Mesenchymal stem cell (in vitro differentiated cells and primary cell): Measurements from ENCODE around the gene LSM14A.
A peak's percentile ranks its signal among the peaks of the same experiment; 100 is the strongest.
"Not testable (repeated sequence)": the region's sequence is repeated elsewhere in the genome, so short reads cannot be mapped to it uniquely, and the experiment has no call there.

Experiments
- DNase-seq: peaks from one replicate; pipeline ENCODE4 v3.0.0-alpha.2; 2013
- H2AFZ ChIP-seq: one replicate; pipeline ENCODE4 v1.6.1; 2013; ENCODE audit warnings: low read depth, mild to moderate bottlenecking, control low read depth, inconsistent platforms, low read length, moderate library complexity
- H2AK5ac ChIP-seq: 2 replicates; pipeline ENCODE4 v1.6.1; 2013; ENCODE audit warnings: low read length, moderate library complexity, mild to moderate bottlenecking, inconsistent platforms; ENCODE audit not compliant: severe bottlenecking
- H2BK120ac ChIP-seq: one replicate; pipeline ENCODE4 v1.6.1; 2013; ENCODE audit warnings: low read depth, mild to moderate bottlenecking, inconsistent platforms, low read length, moderate library complexity
- H2BK12ac ChIP-seq, 2 experiments: one replicate each; pipeline ENCODE4 v1.6.1; 2013; ENCODE audit warnings: inconsistent platforms in 2 of 2, low read length in 2 of 2, mild to moderate bottlenecking in 2 of 2, moderate library complexity in 2 of 2, control low read depth in 1 of 2
- H2BK15ac ChIP-seq: one replicate; pipeline ENCODE4 v1.6.1; 2013; ENCODE audit warnings: mild to moderate bottlenecking, low read depth, inconsistent platforms; ENCODE audit not compliant: poor library complexity, severe bottlenecking
- H2BK5ac ChIP-seq: 2 replicates; pipeline ENCODE4 v1.6.1; 2013; ENCODE audit warnings: low read depth, mild to moderate bottlenecking, low read length, control low read depth, inconsistent platforms; ENCODE audit not compliant: poor library complexity, severe bottlenecking
- H3K14ac ChIP-seq, 2 experiments: one replicate each; pipeline ENCODE4 v1.6.1; 2013; ENCODE audit warnings: inconsistent platforms in 2 of 2, low read length in 2 of 2, control low read depth in 1 of 2, mild to moderate bottlenecking in 1 of 2, moderate library complexity in 1 of 2
- H3K18ac ChIP-seq, 2 experiments: one replicate each; pipeline ENCODE4 v1.6.1; 2013; ENCODE audit warnings: inconsistent platforms in 2 of 2, low read length in 2 of 2, control low read depth in 1 of 2, low read depth in 1 of 2, mild to moderate bottlenecking in 1 of 2
- H3K23ac ChIP-seq, 2 experiments: one replicate each; pipeline ENCODE4 v1.6.1; 2013; ENCODE audit warnings: inconsistent platforms in 2 of 2, low read length in 2 of 2, mild to moderate bottlenecking in 2 of 2, moderate library complexity in 2 of 2, control low read depth in 1 of 2
- H3K27ac ChIP-seq: 2 replicates; pipeline ENCODE4 v1.5.1; 2013; ENCODE audit warnings: mild to moderate bottlenecking, moderate library complexity, low read length, control low read depth, inconsistent platforms; ENCODE audit not compliant: poor library complexity, severe bottlenecking
- H3K27me3 ChIP-seq, 2 experiments: 2 replicates each; pipeline versions ENCODE4 v1.6.1 to v1.7.0; 2013; ENCODE audit warnings: low read length in 2 of 2, mild to moderate bottlenecking in 2 of 2, moderate library complexity in 2 of 2, control low read depth in 1 of 2, inconsistent platforms in 1 of 2; ENCODE audit not compliant: control insufficient read depth in 1 of 2, insufficient read depth in 1 of 2
- H3K36me3 ChIP-seq, 2 experiments: 2 replicates each; pipeline versions ENCODE4 v1.6.1 to v1.7.0; 2013; ENCODE audit warnings: low read length in 2 of 2, control low read depth in 1 of 2, inconsistent platforms in 1 of 2, low read depth in 1 of 2, mild to moderate bottlenecking in 1 of 2; ENCODE audit not compliant: insufficient read depth in 2 of 2, control insufficient read depth in 1 of 2
- H3K4ac ChIP-seq, 2 experiments: one replicate each; pipeline ENCODE4 v1.6.1; 2013; ENCODE audit warnings: inconsistent platforms in 2 of 2, low read length in 2 of 2, mild to moderate bottlenecking in 2 of 2, moderate library complexity in 2 of 2, control low read depth in 1 of 2, low read depth in 1 of 2
- H3K4me1 ChIP-seq: 2 replicates; pipeline ENCODE4 v1.6.1; 2013; ENCODE audit warnings: low read depth, low read length, control low read depth; ENCODE audit not compliant: control insufficient read depth, insufficient read depth
- H3K4me2 ChIP-seq: 2 replicates; pipeline ENCODE4 v1.6.1; 2013; ENCODE audit warnings: low read length, mild to moderate bottlenecking, inconsistent platforms; ENCODE audit not compliant: poor library complexity, severe bottlenecking
- H3K4me3 ChIP-seq, 2 experiments: 2 replicates each; pipeline versions ENCODE4 v1.5.1 to v1.7.0; 2013; ENCODE audit warnings: low read length in 2 of 2, mild to moderate bottlenecking in 2 of 2, control low read depth in 1 of 2, low read depth in 1 of 2; ENCODE audit not compliant: insufficient read depth in 1 of 2
- H3K79me1 ChIP-seq: replicated peaks from 2 replicates; pipeline ENCODE4 v1.6.1; 2013; ENCODE audit warnings: mild to moderate bottlenecking, control low read depth, low read length, inconsistent platforms; ENCODE audit not compliant: poor library complexity, severe bottlenecking
- H3K9ac ChIP-seq: 2 replicates; pipeline ENCODE4 v1.7.0; 2013; ENCODE audit warnings: mild to moderate bottlenecking, low read length, moderate library complexity
- H3K9me3 ChIP-seq: 2 replicates; pipeline ENCODE4 v1.7.0; 2013; ENCODE audit warnings: mild to moderate bottlenecking, low read length; ENCODE audit not compliant: control insufficient read depth
- H4K8ac ChIP-seq: one replicate; pipeline ENCODE4 v1.6.1; 2013; ENCODE audit warnings: inconsistent platforms, mild to moderate bottlenecking, low read length, moderate library complexity
- H4K91ac ChIP-seq: one replicate; pipeline ENCODE4 v1.6.1; 2013; ENCODE audit warnings: mild to moderate bottlenecking, low read length, inconsistent platforms
- WGBS: methylation state at CpG from one replicate; pipeline ENCODE4 v1.1.7; 2013; ENCODE audit warnings: mixed read lengths; 5-methylcytosine and 5-hydroxymethylcytosine counted together

LSM14A gene

DNA sequence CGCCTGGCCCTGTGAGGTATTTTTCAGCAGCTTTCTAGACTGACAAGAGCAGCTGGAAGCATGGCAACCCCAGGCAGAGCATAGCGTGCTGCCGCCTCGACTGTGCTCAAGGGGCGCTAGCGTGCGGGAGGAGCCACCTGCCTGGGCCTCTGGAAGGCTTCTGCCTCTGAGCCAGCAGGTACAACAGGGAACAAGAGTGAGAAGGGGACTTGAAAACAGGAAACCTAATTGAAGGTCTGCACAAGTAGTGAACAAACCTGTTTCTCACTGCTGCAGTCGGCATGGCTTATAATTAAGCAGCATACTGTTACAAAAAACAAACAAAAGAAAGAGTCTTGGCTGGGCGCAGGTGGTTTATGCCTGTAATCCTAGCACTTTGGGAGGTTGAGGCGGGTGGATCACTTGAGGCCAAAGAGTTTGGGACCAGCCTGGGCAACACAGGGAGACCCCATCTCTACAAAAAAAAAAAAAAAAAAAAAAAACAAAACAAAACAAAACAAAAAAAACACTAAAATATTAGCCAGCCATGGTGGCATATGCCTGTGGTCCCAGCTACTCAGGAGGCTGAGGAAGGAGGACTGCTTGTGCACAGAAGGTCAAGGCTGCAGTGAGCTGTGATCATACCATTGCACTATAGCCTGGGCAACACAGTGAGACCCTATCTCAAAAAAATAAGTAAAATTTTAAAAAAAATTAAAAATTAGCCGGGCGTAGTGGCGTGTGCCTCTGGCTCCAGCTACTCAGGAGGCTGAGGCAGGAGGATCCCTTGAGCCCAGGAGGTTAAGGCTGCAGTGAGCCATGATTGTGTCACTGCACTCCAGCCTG lies 69.4 kb downstream of the LSM14A start:
- H2BK5ac ChIP-seq: no peak overlapping the region
- no peak overlapping the region for H3K18ac ChIP-seq

DNA sequence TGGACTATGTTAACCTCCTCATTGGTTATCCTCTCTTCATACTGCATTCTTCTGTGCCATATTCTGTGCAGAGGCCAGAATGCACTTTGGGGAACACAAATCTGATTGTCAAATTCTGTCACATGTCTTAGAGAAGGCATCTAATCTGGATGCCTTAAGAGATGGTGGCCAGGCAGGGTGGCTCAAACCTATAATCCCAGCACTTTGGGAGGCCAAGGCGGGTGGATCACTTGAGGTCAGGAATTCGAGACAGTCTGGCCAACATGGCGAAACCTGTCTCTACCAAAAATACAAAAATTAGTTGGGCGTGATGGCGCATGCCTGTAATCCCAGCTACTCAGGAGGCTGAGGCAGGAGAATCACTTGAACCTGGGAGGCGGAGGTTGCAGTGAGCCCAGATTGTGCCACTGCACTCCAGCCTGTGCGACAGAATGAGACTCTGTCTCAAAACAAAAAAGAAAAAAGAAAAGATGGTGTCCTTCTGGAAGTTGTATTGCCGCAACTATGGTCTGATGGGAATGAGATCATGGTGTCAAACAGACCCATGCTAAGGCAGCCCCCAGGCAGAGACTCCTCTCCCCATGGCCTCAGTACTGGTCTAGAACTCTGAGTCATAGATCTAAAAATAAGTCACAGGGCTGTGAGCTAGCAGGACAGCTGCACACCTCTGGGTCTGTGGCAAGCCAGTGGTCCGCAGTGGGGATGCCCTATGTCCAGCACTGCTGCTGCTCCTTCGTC lies 71.0 kb downstream of the LSM14A start:
- not testable (repeated sequence) for H2AK5ac ChIP-seq, H3K4ac ChIP-seq, H2BK15ac ChIP-seq, H2BK12ac ChIP-seq, H2AFZ ChIP-seq, H3K27me3 ChIP-seq, H3K4me3 ChIP-seq, H3K4me2 ChIP-seq, H3K23ac ChIP-seq, H4K8ac ChIP-seq, H3K27ac ChIP-seq, H3K36me3 ChIP-seq, H4K91ac ChIP-seq, H3K79me1 ChIP-seq, H2BK120ac ChIP-seq, H2BK5ac ChIP-seq, H3K9me3 ChIP-seq, H3K14ac ChIP-seq, H3K9ac ChIP-seq
- peak overlapping the region in 1 of 2 experiments; percentile 21 for H3K18ac ChIP-seq
- peaks cover 13% of the 10 kb centered on the region for H3K4me1 ChIP-seq
- peak; percentile 88 for DNase-seq
- WGBS: 87% methylated on average over 10 of the region's 10 CpGs

More for the DNA sequence above, 69.4 kb downstream of the LSM14A start:
- no peak overlapping the region for H2AK5ac ChIP-seq
- no peak overlapping the region for H3K23ac ChIP-seq
- H3K9me3 ChIP-seq: no peaks in the 10 kb centered on the region
- H2BK15ac ChIP-seq: no peak overlapping the region
- no peak overlapping the region for H4K8ac ChIP-seq
- H2BK120ac ChIP-seq: no peak overlapping the region
- H2AFZ ChIP-seq: no peak overlapping the region
- peaks cover 14% of the 10 kb centered on the region for H3K4me1 ChIP-seq
- no peak overlapping the region for H3K4me2 ChIP-seq
- no peak overlapping the region for H3K4me3 ChIP-seq
- H3K79me1 ChIP-seq: peaks cover 7% of the 10 kb centered on the region
- no peak overlapping the region for H3K14ac ChIP-seq
- no peak overlapping the region for H3K9ac ChIP-seq
- H3K4ac ChIP-seq: no peak overlapping the region
- no peak overlapping the region for H4K91ac ChIP-seq
- DNase-seq: no peak
- H2BK12ac ChIP-seq: no peak overlapping the region
- H3K27ac ChIP-seq: no peak overlapping the region
- 59% methylated on average over 11 of the region's 13 CpGs for WGBS
- H3K36me3 ChIP-seq: peaks cover 0 to under 1% of the 10 kb centered on the region in 2 experiments
- no peaks in the 10 kb centered on the region for H3K27me3 ChIP-seq

DNA sequence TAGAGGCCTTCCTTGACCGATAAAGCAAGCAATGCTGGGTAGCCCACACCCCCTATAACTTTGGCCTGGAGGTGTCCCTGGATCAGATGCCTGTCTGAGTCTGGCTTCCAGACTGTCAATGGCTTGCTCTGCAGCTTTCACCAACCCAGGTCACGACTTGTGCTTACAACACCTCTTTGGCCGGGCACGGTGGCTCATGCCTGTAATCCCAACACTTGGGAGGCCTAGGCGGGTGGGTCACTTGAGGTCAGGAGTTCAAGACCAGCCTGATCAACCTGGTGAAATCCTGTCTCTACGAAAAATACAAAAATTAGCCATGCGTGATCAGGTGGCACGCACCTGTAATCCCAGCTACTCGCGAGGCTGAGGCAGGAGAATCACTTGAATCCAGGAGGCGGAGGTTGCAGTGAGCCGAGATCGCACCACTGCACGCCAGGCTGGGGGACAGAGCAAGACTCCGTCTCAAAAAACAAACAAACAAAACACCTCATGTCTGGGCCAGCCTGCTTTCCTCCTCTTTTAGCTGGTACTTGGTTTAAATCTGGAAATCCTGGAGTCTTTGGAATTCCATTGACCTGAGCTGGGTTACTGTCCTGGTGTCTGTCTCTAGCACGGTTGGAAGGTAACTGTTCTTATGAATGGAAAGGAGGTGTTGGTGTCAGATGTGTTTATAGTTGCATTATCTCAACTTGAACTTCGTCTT lies 71.7 kb downstream of the LSM14A start:
- Histone ChIP-seq H2BK12ac (no peak overlapping the region), H3K23ac (no peak overlapping the region), H2AK5ac (no peak overlapping the region), H2BK5ac (no peak overlapping the region), H2AFZ (no peak overlapping the region), H4K8ac (no peak overlapping the region), H3K4me2 (no peak overlapping the region), H3K9ac (no peak overlapping the region), H3K79me1 (no peaks in the 10 kb centered on the region), H2BK15ac (no peak overlapping the region), H3K18ac (no peak overlapping the region), H3K4ac (no peak overlapping the region), H3K27me3 (no peaks in the 10 kb centered on the region), H3K14ac (peak overlapping the region in 1 of 2 experiments; percentile 10), H3K36me3 (no peaks in the 10 kb centered on the region), H3K9me3 (no peaks in the 10 kb centered on the region), H3K27ac (no peak overlapping the region), H4K91ac (no peak overlapping the region), H3K4me3 (no peak overlapping the region), H2BK120ac (no peak overlapping the region), H3K4me1 (peaks cover 13% of the 10 kb centered on the region)
- DNase-seq: no peak
- 84% methylated on average over 13 of the region's 17 CpGs for WGBS
